H7 (cell line): ENCODE measurements around the gene ZNF883. TPM values are rescaled to one million over a fixed set of nuclear protein-coding genes. Genes with fewer than 3 reads are reported as not detected.

ENCODE experiments used
- total RNA-seq: library from RNA; depleted of rRNA; stranded (reverse); fragments of >200 nt; shearing (Covaris generic); gene quantifications from 2 replicates; pipeline ENCODE4 v1.2.3, GENCODE V29; 2014; rRNA removed

Gene ZNF883
- total RNA-seq, 1 experiment from 2014 or later, result 0.21 TPM

Other genes with a start within 250 kb of the ZNF883 start
- not detected in 2 replicates for gene SLC46A2, start 121.3 kb downstream of the ZNF883 start, total RNA-seq
- gene ZFP37, start 44.5 kb upstream of the ZNF883 start, total RNA-seq, result 2.7 and 6.6 TPM in 2 replicates
- gene SLC31A2, start 138.8 kb upstream of the ZNF883 start, total RNA-seq, result 0.41 and 2.3 TPM in 2 replicates
- 12.9 and 15.2 TPM in 2 replicates for gene FKBP15, start 209.1 kb upstream of the ZNF883 start, total RNA-seq
- gene SLC31A1, start 209.4 kb upstream of the ZNF883 start, total RNA-seq, result 21.8 and 26.7 TPM in 2 replicates